ENCODE results near the gene TBC1D5.

GRCh38 chr3:17770682-17771081 lies 28.3 kb upstream of the TBC1D5 start:
- no peak for TF ChIP-seq CTCF (IDR thresholded peaks at IDR 0.05)
- TF ChIP-seq POLR2A (IDR thresholded peaks at IDR 0.05): no peak
